ENCODE measurements around the gene BCL2.

BCL2 gene

DNA sequence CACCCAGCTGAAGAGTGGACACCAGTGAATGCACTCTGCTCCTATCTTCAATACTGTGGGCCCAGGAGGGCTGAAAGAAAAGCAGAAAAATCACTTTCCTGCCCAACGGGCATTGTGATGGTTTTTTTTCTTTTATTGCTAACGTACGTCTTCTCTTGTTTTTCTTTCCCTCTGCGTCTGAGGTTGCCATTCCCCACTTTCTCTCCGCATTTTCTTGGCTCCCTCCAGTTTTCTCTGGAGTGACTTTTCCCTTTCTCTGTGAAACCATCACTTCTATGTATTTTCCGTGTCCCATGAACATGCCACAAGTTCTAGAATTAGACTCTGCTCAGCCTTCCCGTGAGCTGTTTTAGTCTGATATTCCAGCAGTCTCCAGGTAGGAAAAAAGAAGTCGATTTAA, 169.2 kb downstream of the BCL2 start:
- peaks cover 2% of the 10 kb centered on the region; the same call in 1 of the 2 replicates for H3K36me3 ChIP-seq (ENCODE audit: control insufficient read depth, insufficient read depth, low read length)
- H3K4me3 ChIP-seq (replicated peaks; ENCODE audit: low read depth, low read length) = no peak overlapping the region
- no peak for DNase-seq (ENCODE audit: extremely low read depth, insufficient read length)
- TF ChIP-seq, protein P1, sequence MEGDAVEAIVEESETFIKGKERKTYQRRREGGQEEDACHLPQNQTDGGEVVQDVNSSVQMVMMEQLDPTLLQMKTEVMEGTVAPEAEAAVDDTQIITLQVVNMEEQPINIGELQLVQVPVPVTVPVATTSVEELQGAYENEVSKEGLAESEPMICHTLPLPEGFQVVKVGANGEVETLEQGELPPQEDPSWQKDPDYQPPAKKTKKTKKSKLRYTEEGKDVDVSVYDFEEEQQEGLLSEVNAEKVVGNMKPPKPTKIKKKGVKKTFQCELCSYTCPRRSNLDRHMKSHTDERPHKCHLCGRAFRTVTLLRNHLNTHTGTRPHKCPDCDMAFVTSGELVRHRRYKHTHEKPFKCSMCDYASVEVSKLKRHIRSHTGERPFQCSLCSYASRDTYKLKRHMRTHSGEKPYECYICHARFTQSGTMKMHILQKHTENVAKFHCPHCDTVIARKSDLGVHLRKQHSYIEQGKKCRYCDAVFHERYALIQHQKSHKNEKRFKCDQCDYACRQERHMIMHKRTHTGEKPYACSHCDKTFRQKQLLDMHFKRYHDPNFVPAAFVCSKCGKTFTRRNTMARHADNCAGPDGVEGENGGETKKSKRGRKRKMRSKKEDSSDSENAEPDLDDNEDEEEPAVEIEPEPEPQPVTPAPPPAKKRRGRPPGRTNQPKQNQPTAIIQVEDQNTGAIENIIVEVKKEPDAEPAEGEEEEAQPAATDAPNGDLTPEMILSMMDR (IDR thresholded peaks at IDR 0.05; ENCODE audit: insufficient read depth, low read length, poor library complexity, severe bottlenecking) = no peak
- H3K27me3 ChIP-seq (replicated peaks; ENCODE audit: control insufficient read depth, insufficient read depth, low read length) = no peaks in the 10 kb centered on the region

DNA sequence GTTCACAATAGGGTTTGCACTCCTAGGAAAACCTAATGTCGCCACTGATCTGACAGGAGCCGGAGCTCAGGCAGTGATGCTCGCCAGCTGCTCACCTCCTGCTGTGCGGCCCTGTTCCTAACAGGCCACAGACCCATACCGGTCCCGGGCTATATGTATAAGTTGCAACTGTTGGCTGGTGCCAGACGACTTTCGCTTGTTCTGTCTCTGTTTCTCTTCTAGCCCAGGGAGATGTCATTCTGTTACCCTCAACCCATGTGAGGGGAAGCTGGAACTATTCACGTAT, 170.3 kb downstream of the BCL2 start:
- TF ChIP-seq, protein P1 (IDR thresholded peaks at IDR 0.05; ENCODE audit: insufficient read depth, low read length, poor library complexity, severe bottlenecking) = no peak
- Histone ChIP-seq H3K36me3 (ENCODE audit: control insufficient read depth, insufficient read depth, low read length) (peaks cover 2% of the 10 kb centered on the region; the same call in 1 of the 2 replicates), H3K27me3 (replicated peaks; ENCODE audit: control insufficient read depth, insufficient read depth, low read length) (no peaks in the 10 kb centered on the region), H3K4me3 (replicated peaks; ENCODE audit: low read depth, low read length) (no peak overlapping the region)
- DNase-seq (ENCODE audit: extremely low read depth, insufficient read length) = no peak

DNA sequence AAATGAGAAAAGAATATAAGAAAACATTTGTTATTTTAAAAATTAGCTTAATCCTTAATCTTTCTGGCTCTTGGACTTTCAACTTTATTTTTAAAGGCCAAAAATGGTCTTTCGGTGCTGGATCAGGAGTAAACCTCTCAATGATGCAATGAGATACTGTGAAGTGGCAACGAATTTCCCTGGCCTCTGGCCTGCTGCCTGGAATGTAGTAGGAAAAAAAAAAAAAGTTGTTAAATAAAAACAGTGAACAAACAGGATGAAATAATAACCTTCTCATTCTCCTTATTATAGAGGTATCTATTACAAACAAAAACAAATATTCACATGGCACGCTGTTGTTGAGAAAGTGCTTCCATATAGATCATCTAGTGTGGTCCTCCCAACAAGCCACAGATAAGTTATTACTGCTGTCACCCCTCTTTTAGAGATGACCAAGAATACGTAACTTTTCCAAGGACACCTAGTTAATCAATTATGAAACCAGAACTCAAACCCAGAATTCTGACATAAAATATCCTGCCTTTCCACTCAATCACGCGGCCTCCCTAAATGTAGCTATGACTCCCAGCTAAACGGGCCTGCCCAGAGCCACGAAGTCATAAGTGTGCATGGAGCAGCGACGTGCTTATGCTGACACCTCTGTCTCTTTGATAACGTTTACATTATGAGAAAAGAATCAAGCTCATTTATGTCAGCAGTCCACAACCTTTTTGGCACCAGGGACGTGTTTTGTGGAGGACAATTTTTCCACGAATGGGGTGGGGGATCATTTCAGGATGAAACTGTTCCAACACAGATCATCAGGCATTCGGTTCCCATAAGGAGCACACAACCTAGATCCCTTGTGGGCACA, 170.9 kb downstream of the BCL2 start:
- H3K27me3 ChIP-seq (replicated peaks; ENCODE audit: control insufficient read depth, insufficient read depth, low read length) = no peaks in the 10 kb centered on the region
- TF ChIP-seq, protein P1 (IDR thresholded peaks at IDR 0.05; ENCODE audit: insufficient read depth, low read length, poor library complexity, severe bottlenecking) = no peak
- H3K4me3 ChIP-seq (replicated peaks; ENCODE audit: low read depth, low read length) = no peak overlapping the region
- peaks cover 2% of the 10 kb centered on the region; the same call in 1 of the 2 replicates for H3K36me3 ChIP-seq (ENCODE audit: control insufficient read depth, insufficient read depth, low read length)
- DNase-seq (ENCODE audit: extremely low read depth, insufficient read length) = no peak

DNA sequence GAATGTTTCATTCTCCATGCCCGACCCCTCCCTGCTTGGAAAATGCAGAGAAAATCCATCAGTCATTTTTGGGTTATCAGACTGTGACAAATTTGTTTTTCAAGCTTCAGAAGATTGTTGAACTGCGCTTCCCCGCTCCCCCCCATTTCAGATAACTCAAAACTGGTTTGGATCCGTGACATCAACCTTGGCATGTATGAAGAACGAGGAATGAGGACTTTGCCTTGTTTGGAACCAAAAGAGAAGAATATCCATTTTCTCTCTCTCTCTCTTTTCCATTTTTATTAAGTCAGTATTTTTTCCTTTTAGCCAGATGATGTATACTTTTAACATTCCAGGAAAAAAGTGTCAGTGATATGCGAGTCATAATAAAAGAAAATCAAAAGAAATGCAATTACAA, 171.6 kb downstream of the BCL2 start:
- DNase-seq (ENCODE audit: extremely low read depth, insufficient read length) = no peak
- Histone ChIP-seq H3K27me3 (replicated peaks; ENCODE audit: control insufficient read depth, insufficient read depth, low read length) (no peaks in the 10 kb centered on the region), H3K4me3 (replicated peaks; ENCODE audit: low read depth, low read length) (no peak overlapping the region), H3K36me3 (ENCODE audit: control insufficient read depth, insufficient read depth, low read length) (peaks cover 2% of the 10 kb centered on the region; the same call in 1 of the 2 replicates)
- TF ChIP-seq, protein P1 (IDR thresholded peaks at IDR 0.05; ENCODE audit: insufficient read depth, low read length, poor library complexity, severe bottlenecking) = no peak

DNA sequence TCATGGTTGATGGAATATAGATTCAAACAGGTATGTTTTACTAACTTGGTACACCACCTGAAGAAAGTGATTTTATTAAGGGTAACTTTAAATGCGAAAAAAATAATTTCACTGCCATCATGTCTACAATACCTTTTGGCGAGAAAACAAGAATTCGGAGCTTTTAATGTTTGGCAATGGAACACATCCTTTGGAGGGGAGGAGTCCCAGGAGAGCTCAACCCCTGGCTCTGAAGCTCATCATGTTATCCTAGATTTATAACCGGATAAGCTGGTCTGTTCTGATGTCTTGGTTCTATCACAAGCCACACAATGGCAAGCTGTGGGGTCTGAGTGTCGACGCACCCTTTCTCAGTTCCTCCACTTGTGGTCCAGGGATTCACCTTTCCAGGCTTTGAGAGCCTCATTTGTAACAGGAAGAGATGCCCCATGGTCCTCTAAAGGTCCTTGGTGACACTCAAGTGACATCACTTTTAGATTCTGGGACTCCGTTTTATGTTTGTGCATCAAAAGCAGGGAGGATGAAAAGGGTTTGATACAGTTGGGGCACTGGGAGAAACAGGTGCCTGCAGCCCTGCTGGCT, 172.7 kb downstream of the BCL2 start:
- DNase-seq (ENCODE audit: extremely low read depth, insufficient read length) = no peak
- H3K27me3 ChIP-seq (replicated peaks; ENCODE audit: control insufficient read depth, insufficient read depth, low read length) = no peaks in the 10 kb centered on the region
- H3K4me3 ChIP-seq (replicated peaks; ENCODE audit: low read depth, low read length) = no peak overlapping the region
- H3K36me3 ChIP-seq (ENCODE audit: control insufficient read depth, insufficient read depth, low read length) = peaks cover 2% of the 10 kb centered on the region; the same call in 1 of the 2 replicates
- TF ChIP-seq, protein P1 (IDR thresholded peaks at IDR 0.05; ENCODE audit: insufficient read depth, low read length, poor library complexity, severe bottlenecking) = no peak

Measured in GM06990 (cell line).